Activated CD8-positive, alpha-beta memory T cell treated with anti-CD3 and anti-CD28 coated beads for 48 hours (primary cell): ENCODE measurements around the gene GPX4.

Experiments
- DNase-seq, 3 experiments: peaks; one replicate each; pipeline ENCODE4 v3.0.0-alpha.2; 2020; ENCODE audit warnings: low read depth in 2 of 3, low spot score in 2 of 3

The GPX4 gene

DNA sequence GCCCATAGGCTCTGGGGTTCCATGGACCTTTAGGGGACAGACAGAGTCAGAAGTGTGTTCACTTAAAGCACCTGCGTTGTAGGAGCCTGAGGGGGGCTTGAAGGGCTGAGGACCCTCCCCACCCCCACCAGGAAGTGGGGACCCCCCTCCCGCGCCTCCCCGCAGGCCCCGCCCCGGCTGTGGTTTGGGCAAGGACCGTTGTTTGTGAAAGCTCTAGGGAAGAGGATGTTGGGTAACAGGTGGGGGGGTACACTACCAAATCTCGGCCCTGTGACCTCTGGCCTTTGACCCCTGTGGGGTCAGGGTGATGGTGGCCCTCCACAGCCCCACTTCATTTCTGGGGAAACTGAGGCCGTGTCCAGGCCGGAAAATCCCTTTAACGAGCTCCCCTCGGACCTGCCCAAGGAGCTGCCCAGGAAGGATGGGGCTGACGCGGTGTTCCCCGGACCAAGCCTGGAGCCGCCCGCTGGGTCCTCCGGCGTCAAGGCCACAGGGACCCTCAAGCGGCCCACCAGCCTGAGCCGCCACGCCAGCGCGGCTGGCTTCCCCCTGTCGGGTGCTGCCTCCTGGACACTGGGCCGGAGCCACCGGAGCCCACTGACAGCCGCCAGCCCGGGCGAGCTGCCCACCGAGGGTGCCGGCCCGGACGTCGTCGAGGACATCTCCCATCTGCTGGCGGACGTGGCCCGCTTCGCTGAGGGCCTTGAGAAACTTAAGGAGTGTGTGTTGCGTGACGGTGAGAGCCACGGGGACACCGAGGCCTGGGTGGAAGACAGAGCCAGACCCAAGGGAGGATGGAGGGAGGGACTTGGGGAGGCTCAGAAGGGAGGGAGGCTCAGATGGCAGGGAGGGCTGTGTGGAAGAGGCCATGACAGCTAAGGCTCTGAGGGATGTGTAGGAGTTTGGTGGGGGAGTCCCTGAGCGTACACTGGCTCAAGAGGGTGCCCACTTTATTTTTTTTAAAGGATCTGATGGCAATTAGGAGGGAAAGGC lies 35.5 kb upstream of the GPX4 start:
- no peak for DNase-seq

GRCh38 chr19:1069009-1069779 lies 34.6 kb upstream of the GPX4 start:
- DNase-seq: no peak

DNA sequence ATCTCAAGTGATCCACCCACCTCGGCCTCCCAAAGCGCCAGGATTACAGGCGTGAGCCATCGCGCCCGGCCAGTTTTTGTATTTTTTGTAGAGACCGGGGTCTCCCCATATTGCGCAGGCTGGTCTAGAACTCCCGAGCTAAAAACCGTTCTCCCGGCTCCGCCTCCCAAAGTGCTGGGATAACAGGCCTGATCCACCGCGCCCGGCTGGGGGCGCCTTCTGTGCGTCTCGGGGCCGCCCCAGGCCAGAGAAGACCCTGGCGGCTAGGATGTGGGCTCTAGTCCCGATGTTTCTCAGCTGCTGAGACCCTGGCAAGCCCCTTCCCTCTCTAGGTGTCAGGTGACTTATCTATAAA lies 33.2 kb upstream of the GPX4 start:
- no peak for DNase-seq

- no peak for DNase-seq
Measured at GRCh38 chr19:1070931-1071791, 32.6 kb upstream of the GPX4 start.

- no peak for DNase-seq
Measured at GRCh38 chr19:1072371-1073015, 31.3 kb upstream of the GPX4 start.

- no peak for DNase-seq
Measured at GRCh38 chr19:1073063-1073955, 30.5 kb upstream of the GPX4 start.

GRCh38 chr19:1073956-1074517 lies 29.8 kb upstream of the GPX4 start:
- DNase-seq: no peak

DNA sequence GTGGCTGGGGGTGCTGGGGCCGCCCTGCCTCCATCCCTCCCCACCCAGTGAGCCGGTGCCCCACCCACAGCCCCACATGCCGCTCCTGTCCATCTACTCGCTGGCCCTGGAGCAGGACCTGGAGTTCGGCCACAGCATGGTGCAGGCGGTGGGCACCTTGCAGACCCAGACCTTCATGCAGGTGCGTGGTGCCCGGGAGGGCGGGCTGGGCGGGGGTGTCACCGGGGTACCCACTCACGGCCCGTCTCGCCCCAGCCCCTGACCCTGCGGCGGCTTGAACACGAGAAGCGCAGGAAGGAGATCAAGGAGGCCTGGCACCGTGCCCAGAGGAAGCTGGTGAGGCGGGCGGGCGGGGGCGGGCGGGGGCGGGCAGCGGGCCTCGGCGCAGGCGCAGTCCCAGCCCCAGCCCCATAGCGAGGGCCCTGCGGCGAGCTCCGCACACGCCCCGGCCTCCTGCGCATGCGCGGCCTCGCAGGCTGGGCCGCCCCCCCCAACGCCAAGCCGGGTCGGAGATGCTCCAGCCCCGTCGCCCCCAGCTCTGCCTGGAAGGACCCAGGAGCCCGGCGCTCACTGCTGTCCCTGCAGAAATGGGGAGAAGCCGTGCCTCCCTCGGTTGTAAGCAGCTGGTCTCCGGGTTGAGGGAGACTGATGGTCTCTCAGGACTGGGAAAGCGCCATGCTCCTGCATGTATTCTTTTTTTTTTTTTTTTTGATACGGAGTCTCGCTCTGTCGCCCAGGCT lies 29.1 kb upstream of the GPX4 start:
- DNase-seq: peak in 2 of 3 experiments; percentile 62 to 67

GRCh38 chr19:1076046-1076386 lies 27.8 kb upstream of the GPX4 start:
- DNase-seq: no peak

- DNase-seq: peak in 2 of 3 experiments; percentile 65 to 75
Measured at GRCh38 chr19:1076951-1077350, 26.8 kb upstream of the GPX4 start.

DNA sequence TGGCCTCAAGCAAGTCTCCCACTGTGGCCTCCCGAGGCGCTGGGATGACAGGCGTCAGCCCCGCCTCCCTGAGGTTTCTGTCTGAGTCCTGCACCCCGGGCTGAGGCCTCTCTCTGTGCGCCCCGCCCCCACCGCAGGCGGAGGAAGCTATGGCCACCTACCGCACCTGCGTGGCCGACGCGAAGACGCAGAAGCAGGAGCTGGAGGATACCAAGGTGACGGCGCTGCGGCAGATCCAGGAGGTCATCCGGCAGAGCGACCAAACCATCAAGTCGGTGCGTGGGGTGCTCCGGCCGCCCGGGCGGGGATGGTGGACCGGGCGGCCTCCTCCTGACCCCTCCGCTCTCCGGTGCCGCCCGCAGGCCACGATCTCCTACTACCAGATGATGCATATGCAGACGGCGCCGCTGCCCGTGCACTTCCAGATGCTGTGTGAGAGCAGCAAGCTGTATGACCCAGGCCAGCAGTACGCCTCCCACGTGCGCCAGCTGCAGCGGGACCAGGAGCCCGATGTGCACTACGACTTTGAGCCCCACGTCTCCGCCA lies 24.2 kb upstream of the GPX4 start:
- DNase-seq: no peak

DNA sequence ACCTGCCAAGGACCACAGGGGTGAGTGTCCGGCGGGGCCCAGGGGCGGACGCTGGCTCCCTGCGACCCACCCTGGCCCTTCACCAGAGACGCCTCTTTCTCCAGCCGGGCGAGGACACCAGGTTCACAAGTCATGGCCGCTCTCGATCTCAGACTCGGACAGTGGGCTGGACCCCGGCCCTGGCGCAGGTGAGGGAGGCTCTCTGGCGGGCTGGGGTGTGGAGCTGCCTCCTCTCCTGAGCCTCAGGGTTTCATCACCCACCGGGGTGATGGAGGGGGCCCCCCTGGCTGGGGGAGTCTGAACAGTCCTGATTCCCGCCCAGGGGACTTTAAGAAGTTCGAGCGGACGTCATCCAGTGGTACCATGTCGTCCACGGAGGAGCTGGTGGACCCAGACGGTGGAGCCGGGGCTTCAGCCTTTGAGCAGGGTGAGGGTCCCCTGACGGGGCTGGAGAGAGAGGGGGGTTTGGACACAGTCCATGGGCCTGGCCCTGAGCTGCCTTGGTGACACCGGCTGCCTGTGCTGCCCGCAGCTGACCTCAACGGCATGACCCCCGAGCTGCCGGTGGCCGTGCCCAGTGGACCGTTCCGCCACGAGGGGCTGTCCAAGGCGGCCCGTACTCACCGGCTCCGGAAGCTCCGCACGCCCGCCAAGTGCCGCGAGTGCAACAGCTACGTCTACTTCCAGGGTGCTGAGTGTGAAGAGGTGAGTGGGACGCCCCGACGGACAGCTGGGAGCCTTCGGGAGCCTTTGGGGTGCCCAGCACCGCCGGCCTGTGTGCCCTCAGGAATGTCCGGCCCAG lies 23.2 kb upstream of the GPX4 start:
- DNase-seq: no peak

GRCh38 chr19:1081301-1082164 lies 22.3 kb upstream of the GPX4 start:
- no peak for DNase-seq

DNA sequence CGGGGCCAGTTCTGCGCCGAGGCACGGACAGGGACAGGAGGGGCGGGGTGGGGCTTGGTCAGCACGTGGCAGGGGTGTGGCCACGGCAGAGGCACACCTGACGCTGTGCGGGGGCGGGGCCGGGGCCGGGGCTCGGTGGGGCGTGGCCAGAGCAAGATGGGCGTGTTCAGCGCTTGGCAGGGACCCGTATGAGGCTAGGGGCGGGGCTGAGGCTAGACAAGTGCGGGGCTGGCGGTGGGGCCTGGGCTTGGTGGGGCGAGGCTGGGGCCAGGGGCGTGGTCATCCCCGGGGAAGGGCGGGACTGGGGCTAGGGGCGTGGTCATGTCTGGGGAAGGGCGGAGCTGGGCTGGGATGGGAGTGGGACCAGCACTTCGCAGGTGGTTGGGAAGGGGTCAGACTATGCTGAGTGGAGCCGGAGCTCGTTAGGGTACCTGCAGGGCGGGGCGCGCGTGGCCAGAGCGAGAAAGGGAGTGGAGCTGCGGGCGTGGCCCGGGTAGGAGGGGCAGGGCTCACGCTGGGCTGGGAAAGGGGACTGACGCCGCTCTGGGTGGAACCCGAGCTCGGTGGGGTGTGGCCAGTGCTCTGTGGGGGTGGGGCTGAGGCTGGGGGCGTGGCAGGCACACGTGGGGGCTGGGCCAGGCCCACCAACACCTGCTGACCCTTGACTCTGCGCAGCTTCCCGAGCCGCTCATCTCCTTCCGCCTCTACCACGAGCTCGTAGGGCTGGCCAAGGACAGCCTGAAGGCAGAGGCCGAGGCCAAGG lies 21.4 kb upstream of the GPX4 start:
- DNase-seq: peak in 1 of 3 experiments; percentile 57

DNA sequence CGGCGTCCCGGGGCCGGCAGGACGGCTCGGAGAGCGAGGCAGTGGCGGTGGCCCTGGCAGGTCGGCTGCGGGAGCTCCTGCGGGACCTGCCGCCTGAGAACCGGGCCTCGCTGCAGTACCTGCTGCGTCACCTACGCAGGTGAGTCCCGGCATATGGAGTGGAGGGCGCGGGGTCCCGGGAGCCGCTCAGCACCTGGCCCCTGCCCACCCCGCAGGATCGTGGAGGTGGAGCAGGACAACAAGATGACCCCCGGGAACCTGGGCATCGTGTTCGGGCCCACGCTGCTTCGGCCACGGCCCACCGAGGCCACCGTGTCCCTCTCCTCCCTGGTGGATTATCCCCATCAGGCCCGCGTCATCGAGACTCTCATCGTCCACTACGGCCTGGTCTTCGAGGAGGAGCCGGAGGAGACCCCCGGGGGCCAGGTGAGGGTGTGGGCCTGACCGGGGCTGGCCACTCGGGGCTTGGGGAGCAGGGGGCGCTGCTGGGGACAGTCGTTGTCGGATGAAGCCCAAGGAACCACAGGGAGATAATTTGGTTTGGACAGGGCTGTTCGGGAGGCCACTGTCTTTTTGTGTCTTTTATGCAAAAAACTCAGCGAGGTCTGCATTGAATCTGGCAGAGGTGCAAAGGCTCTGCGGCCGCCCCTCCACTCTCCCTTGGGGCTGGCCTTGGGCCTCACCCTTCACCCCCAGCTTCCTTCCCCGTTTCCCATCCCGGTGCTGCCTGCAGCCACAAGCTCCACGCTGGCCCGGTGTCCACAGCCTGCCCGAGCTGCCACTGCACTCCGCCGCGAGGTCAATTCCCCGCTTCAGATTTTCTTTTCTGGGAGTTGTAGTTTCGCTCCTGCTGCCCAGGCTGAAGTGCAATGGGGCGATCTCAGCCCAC lies 20.6 kb upstream of the GPX4 start:
- no peak for DNase-seq
